GM11168 (cell line): ENCODE results near the gene ADGRF5.
"Not testable (repeated sequence)": the region's sequence is repeated elsewhere in the genome, so short reads cannot be mapped to it uniquely, and the experiment has no call there.

Experiments
- in situ Hi-C: fragments of 300-500 bp; cut with MboI; formaldehyde crosslinking; loops from one replicate; pipeline ENCODE4 v1.12.0; 2022; ENCODE audit warnings: low sequenced_read_pairs; ENCODE audit not compliant: unreplicated experiment

Gene ADGRF5

GRCh38 chr6:46896871-46897270 is 24.9 kb downstream of the ADGRF5 start:
- in situ Hi-C loops, result no loop called here

GRCh38 chr6:46895930-46896329 is 25.8 kb downstream of the ADGRF5 start:
- in situ Hi-C loops, result no loop called here

- in situ Hi-C loops, result no loop called here
These were observed 27.3 kb downstream of the ADGRF5 start for GRCh38 chr6:46894433-46894832.

- in situ Hi-C loops, result no loop called here
These were observed 28.1 kb downstream of the ADGRF5 start for GRCh38 chr6:46893648-46894047.

- in situ Hi-C loops, result no loop called here
These were observed 30.4 kb downstream of the ADGRF5 start for GRCh38 chr6:46891252-46891795.

GRCh38 chr6:46888578-46888977 is 33.2 kb downstream of the ADGRF5 start:
- in situ Hi-C loops, result no loop called here

GRCh38 chr6:46888031-46888430 is 33.7 kb downstream of the ADGRF5 start:
- in situ Hi-C loops, result no loop called here

- in situ Hi-C loops, result no loop called here
These were observed 39.1 kb downstream of the ADGRF5 start for GRCh38 chr6:46882645-46883044.

GRCh38 chr6:46879003-46879402 is 42.7 kb downstream of the ADGRF5 start:
- in situ Hi-C loops, result no loop called here

- in situ Hi-C loops, result no loop called here
These were observed 45.6 kb downstream of the ADGRF5 start for GRCh38 chr6:46876126-46876525.

- in situ Hi-C loops, result no loop called here
These were observed 54.3 kb downstream of the ADGRF5 start for GRCh38 chr6:46867411-46867810.

- in situ Hi-C loops, result no loop called here
These were observed 56.5 kb downstream of the ADGRF5 start for GRCh38 chr6:46865221-46865620.

- in situ Hi-C loops, result no loop called here
These were observed 57.9 kb downstream of the ADGRF5 start for GRCh38 chr6:46863791-46864190.

GRCh38 chr6:46862381-46862780 is 59.4 kb downstream of the ADGRF5 start:
- in situ Hi-C loops, result no loop called here

GRCh38 chr6:46855966-46856365 is 65.8 kb downstream of the ADGRF5 start:
- in situ Hi-C loops, result not testable (repeated sequence)

GRCh38 chr6:46851576-46851975 is 70.2 kb downstream of the ADGRF5 start:
- in situ Hi-C loops, result not testable (repeated sequence)

- in situ Hi-C loops, result no loop called here
These were observed 70.9 kb downstream of the ADGRF5 start for GRCh38 chr6:46850792-46851191.

GRCh38 chr6:46849361-46849690 is 72.4 kb downstream of the ADGRF5 start:
- in situ Hi-C loops, result no loop called here

- in situ Hi-C loops, result no loop called here
These were observed 72.9 kb downstream of the ADGRF5 start for GRCh38 chr6:46848684-46849360.

- in situ Hi-C loops, result no loop called here
These were observed 76.6 kb downstream of the ADGRF5 start for GRCh38 chr6:46845126-46845525.

- in situ Hi-C loops, result not testable (repeated sequence)
These were observed 79.4 kb downstream of the ADGRF5 start for GRCh38 chr6:46842252-46842846.

- in situ Hi-C loops, result no loop called here
These were observed 83.7 kb downstream of the ADGRF5 start for GRCh38 chr6:46838033-46838432.
